HEK293T (cell line): Measurements from ENCODE around the gene EPHA10.

Source experiments
- TARDBP ChIP-seq: fragments of 450-650 bp; IDR thresholded peaks from 2 replicates; pipeline ENCODE4 v1.6.1; 2016
- TF ChIP-seq, protein P1 (sequence below): fragments of 450-650 bp; IDR thresholded peaks from 2 replicates; pipeline ENCODE4 v1.6.1; 2016

GRCh38 chr1:37730376-37730775, 34.5 kb downstream of the EPHA10 start:
- TF ChIP-seq, protein P1, sequence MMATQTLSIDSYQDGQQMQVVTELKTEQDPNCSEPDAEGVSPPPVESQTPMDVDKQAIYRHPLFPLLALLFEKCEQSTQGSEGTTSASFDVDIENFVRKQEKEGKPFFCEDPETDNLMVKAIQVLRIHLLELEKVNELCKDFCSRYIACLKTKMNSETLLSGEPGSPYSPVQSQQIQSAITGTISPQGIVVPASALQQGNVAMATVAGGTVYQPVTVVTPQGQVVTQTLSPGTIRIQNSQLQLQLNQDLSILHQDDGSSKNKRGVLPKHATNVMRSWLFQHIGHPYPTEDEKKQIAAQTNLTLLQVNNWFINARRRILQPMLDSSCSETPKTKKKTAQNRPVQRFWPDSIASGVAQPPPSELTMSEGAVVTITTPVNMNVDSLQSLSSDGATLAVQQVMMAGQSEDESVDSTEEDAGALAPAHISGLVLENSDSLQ = no peak
- TF ChIP-seq TARDBP = no peak
